HUES48 (cell line): ENCODE results near the gene MAGI1.

ENCODE experiments used
- H3K27ac ChIP-seq: one replicate; pipeline ENCODE4 v1.7.0; 2013; ENCODE audit warnings: low read depth, low read length, inconsistent platforms
- H3K27me3 ChIP-seq: 2 replicates; pipeline ENCODE4 v1.6.1; 2013; ENCODE audit warnings: mild to moderate bottlenecking, low read length; ENCODE audit not compliant: control insufficient read depth, insufficient read depth
- H3K36me3 ChIP-seq: 2 replicates; pipeline ENCODE4 v1.6.1; 2013; ENCODE audit warnings: low read length; ENCODE audit not compliant: control insufficient read depth, insufficient read depth
- H3K4me1 ChIP-seq: 2 replicates; pipeline ENCODE4 v1.6.1; 2013; ENCODE audit warnings: mild to moderate bottlenecking, low read length; ENCODE audit not compliant: control insufficient read depth, insufficient read depth
- H3K4me3 ChIP-seq: 2 replicates; pipeline ENCODE4 v1.5.1; 2013; ENCODE audit warnings: mild to moderate bottlenecking, low read depth, low read length
- H3K9ac ChIP-seq: 2 replicates; pipeline ENCODE4 v1.6.1; 2013; ENCODE audit warnings: mild to moderate bottlenecking, low read depth, low read length, moderate library complexity
- H3K9me3 ChIP-seq: 2 replicates; pipeline ENCODE4 v1.6.1; 2013; ENCODE audit warnings: low read length; ENCODE audit not compliant: control insufficient read depth, insufficient read depth

Gene MAGI1

DNA sequence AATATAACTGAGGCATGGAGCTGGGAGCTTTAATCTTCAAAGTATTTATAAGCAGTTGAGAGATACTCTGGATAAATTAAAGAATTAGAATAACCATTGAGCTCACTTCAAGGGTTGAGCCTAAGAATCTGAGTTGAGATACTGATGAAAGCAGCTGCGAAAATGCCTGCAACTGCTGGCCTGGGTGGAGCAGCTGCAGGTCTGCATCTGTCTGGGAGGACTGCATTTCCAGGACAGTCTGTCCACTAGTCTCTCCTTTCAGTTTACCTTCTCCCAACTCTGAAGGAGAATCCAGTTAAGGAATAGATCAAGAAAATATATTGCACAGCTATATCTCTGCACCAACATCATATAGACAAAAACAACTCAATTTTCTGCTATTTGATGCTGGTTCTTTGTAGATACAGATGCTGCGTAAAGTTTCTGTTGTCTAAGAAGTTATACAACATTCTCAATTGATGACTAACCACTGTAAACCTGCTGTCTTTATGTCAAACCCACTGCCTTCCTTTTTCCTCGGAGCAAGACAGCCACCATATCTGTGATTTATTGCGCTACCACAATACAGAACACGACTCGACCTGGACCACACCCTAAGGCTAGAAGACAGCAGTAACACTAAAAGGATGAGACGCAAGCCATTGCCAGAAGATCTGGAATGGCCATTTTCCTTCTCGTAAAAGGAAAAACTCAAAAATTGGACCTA, 245.1 kb downstream of the MAGI1 start:
- Histone ChIP-seq H3K36me3 (no peaks in the 10 kb centered on the region), H3K27me3 (no peaks in the 10 kb centered on the region), H3K9me3 (no peaks in the 10 kb centered on the region), H3K4me3 (no peak overlapping the region), H3K27ac (no peak overlapping the region), H3K4me1 (peaks cover 18% of the 10 kb centered on the region), H3K9ac (no peak overlapping the region)

DNA sequence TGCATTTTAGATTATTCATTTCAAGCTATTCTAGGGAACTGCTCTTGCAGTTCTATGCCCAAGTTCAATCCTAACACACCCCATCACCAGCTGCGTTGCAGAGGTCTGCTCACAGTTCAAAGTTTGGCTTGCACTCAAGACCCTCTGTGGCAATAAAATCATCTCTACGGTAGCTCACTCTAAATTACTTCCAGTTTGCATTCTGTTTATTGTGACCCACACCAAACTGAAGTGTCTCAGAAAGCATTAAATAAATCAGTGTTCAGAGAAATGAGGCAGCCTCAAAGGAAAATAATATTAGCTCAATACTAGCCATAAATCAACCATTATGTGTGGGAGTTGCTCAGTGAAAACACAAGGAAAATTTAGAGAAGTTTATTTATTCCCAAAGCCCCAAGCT, 250.3 kb downstream of the MAGI1 start:
- no peak overlapping the region for H3K4me3 ChIP-seq
- no peaks in the 10 kb centered on the region for H3K27me3 ChIP-seq
- H3K9me3 ChIP-seq, result no peaks in the 10 kb centered on the region
- H3K36me3 ChIP-seq, result no peaks in the 10 kb centered on the region
- H3K4me1 ChIP-seq, result no peaks in the 10 kb centered on the region
- no peak overlapping the region for H3K9ac ChIP-seq
- no peak overlapping the region for H3K27ac ChIP-seq

DNA sequence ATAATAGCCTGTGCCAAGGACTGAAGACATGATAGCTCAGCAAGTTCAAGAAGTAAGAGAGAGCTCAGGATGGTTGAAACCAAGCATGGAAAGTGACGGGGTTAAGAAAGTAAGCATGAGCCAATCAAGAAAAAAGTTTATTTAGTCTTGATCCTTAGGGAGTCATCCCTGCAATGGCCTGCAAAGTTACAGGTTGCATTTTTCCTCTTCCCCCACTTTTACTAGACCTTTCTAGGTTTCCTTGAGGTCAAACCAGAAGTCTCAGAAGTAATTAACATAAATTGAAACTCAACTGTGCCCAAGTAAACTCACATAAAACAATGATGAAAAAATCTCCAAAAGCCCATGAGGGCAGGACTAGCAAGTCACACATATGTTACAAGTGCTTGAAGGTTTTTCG, 250.9 kb downstream of the MAGI1 start:
- Histone ChIP-seq H3K9ac (no peak overlapping the region), H3K9me3 (no peaks in the 10 kb centered on the region), H3K27ac (no peak overlapping the region), H3K36me3 (no peaks in the 10 kb centered on the region), H3K4me1 (no peaks in the 10 kb centered on the region), H3K27me3 (no peaks in the 10 kb centered on the region), H3K4me3 (no peak overlapping the region)

DNA sequence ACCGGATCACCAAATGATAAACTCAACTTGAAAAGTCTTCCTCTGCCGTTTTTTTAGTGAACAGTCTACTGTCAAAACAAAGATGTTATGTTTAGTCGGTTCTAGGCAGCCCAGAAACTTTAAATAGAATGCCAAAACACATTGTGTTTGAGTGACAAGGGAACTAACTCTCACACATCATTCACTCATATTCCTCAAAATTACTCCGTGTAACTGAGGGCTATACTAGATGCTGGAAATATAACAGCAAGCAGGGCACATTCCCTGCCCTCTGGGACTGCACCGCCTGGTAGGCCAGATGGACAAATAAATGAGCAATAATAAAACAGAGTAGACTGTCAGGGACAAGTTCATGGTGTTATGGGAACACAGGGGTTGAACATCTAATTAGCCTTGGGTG, 251.4 kb downstream of the MAGI1 start:
- Histone ChIP-seq H3K9ac (no peak overlapping the region), H3K9me3 (no peaks in the 10 kb centered on the region), H3K4me3 (no peak overlapping the region)

DNA sequence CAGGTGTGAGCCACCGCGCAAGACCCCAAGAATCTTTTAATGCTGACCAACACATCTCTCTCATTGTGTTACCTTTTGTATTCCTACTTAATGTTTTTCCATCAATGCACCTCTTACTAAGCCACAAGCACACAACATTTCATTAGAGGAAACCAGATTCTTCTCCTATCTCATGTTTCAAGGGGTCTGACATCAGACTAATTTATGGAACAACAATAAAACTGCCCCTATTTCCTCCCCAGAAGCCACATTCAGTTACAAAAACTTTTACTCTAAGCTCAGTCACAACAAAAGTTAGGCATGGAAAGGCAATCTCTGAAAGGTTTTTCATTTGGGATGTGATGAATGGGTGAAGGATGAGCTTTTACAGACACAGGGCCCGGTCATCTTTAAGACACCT, 251.8 kb downstream of the MAGI1 start:
- Histone ChIP-seq H3K4me1 (no peaks in the 10 kb centered on the region), H3K27ac (no peak overlapping the region), H3K4me3 (no peak overlapping the region), H3K9ac (no peak overlapping the region), H3K36me3 (no peaks in the 10 kb centered on the region), H3K9me3 (no peaks in the 10 kb centered on the region), H3K27me3 (no peaks in the 10 kb centered on the region)

More for the DNA sequence above, 251.4 kb downstream of the MAGI1 start:
- H3K4me1 ChIP-seq, result no peaks in the 10 kb centered on the region
- no peaks in the 10 kb centered on the region for H3K36me3 ChIP-seq
- H3K27me3 ChIP-seq, result no peaks in the 10 kb centered on the region
- H3K27ac ChIP-seq, result no peak overlapping the region

DNA sequence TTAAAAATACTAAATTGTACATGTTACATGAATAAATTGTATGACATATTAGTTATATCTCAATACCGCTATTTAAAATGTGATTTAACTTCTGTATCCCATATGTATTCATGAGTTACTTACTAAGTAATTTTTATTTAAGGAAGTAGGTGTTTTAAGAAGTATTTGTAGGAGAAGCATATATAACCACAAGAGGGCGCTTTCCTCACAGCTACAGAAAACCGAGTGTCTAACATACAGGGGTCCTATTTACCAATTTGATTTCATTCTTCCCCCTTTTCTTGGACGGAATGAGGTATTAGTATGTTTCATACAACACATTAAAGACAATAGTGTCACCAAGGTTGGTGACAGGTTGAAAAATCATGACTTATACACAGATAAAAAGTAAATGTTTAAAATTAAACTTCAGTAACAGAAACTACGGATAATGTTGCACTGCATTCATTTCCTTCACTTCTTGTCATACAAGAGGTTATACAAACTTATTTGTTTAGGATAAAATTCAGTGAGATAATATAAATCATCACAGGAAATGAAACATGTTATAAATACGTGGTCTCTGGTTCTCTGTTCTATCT, 253.6 kb downstream of the MAGI1 start:
- Histone ChIP-seq H3K9ac (no peak overlapping the region), H3K27me3 (no peaks in the 10 kb centered on the region), H3K36me3 (no peaks in the 10 kb centered on the region), H3K27ac (no peak overlapping the region), H3K9me3 (no peaks in the 10 kb centered on the region), H3K4me3 (no peak overlapping the region), H3K4me1 (no peaks in the 10 kb centered on the region)

DNA sequence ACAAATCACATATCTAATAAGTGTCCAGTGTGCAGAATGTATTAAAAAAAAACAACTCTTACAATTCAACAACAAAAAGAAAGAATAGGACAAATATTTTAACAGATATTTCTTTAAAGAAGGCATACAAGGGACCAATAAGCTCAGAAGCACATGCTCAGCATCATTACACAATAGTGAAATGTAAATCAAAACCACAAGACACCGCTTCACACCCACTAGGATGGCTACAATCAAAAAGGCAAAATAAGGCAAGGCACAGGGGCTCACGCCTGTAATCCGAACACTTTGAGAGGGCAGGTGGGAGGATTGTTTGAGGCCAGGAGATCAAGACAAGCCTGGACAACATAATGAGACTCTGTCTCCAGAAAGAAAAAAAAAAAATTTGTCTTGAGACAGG, 255.6 kb downstream of the MAGI1 start:
- Histone ChIP-seq H3K27ac (no peak overlapping the region), H3K9me3 (no peaks in the 10 kb centered on the region), H3K9ac (no peak overlapping the region), H3K27me3 (no peaks in the 10 kb centered on the region), H3K4me1 (no peaks in the 10 kb centered on the region), H3K4me3 (no peak overlapping the region), H3K36me3 (no peaks in the 10 kb centered on the region)

DNA sequence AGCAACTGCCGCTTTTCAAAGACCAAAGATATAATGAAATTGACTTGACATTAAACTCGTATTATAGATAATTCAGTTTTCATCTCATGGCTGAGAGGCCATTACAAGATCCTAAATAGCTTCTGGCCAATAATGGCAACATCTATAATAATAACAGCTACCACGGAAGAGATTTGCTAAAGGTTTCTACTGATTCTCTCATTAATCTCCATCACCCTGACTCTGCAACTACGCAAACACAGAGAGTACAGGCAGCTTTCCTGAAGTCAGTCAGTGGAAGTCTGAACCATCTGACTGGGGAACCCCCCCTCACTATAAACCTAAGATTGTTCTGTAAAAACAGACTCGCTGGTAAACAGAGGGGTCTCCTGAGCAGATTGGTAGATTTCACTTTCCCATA, 257.1 kb downstream of the MAGI1 start:
- H3K4me3 ChIP-seq, result no peak overlapping the region
- no peaks in the 10 kb centered on the region for H3K9me3 ChIP-seq
- H3K4me1 ChIP-seq, result 0 out of 2 replicates have a peak, but pooled peaks cover 3% of the 10 kb centered on the region
- no peak overlapping the region for H3K27ac ChIP-seq
- H3K9ac ChIP-seq, result no peak overlapping the region
- no peaks in the 10 kb centered on the region for H3K36me3 ChIP-seq
- H3K27me3 ChIP-seq, result no peaks in the 10 kb centered on the region

DNA sequence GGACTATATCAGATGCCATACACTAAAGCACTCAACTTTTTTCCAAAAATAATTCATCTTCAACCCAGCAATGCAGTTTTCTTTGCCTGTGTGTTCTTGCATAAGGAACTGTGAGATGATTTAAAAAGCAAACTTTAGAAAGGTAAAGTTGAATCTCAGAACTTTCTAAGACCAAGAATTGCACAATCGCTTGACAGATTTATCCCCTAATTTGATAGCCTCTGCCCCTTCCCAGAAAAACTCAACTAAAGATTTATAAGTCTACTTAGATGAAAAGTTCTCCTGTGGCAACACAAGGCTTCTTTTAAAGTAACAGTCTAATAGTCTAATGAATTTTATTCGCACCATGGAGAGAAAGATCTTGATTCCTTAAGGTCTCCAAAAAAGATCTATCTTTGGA, 259.3 kb downstream of the MAGI1 start:
- Histone ChIP-seq H3K9me3 (no peaks in the 10 kb centered on the region), H3K36me3 (no peaks in the 10 kb centered on the region), H3K27ac (no peak overlapping the region), H3K4me1 (0 out of 2 replicates have a peak, but pooled peaks cover 4% of the 10 kb centered on the region), H3K9ac (no peak overlapping the region), H3K4me3 (no peak overlapping the region), H3K27me3 (no peaks in the 10 kb centered on the region)

DNA sequence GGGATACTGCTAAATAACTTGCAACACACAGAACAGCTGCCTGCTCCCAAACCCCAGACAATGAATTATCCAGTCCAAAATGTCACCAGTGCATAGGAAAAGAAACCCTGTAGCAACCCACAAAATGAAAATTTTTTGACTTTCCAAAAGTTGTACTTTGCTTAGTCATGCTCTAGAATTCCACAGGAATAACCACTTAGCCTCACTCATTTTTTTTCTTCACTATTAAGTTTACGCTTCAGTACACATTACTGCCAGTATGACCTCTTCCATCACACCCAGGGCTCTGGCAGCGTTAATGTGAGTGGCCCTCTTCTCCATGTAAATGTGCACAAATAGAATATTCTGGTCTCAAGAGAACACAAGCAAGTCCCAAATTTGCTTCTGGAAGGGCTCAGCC, 259.8 kb downstream of the MAGI1 start:
- Histone ChIP-seq H3K4me1 (0 out of 2 replicates have a peak, but pooled peaks cover 4% of the 10 kb centered on the region), H3K9ac (no peak overlapping the region), H3K9me3 (no peaks in the 10 kb centered on the region), H3K36me3 (no peaks in the 10 kb centered on the region), H3K27me3 (no peaks in the 10 kb centered on the region), H3K27ac (no peak overlapping the region), H3K4me3 (no peak overlapping the region)

DNA sequence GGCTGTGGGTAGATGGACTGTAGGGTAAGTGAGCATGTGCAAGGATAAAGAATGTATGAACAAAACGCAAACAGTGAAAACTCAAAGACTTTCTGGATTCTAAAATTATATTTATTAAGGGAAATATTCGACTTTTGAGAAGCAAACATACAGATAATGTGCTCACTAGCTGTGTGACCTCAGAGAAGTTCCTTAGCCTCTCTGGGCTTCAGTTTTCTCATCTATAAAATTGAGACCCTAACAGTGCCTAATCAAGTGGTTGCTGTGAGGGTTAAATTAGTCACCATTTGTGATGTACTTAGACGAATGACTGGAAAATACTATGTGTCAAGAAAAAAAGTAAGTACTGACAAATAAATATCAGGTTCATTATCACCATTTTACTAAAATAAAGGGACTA, 261.7 kb downstream of the MAGI1 start:
- Histone ChIP-seq H3K36me3 (no peaks in the 10 kb centered on the region), H3K4me3 (no peak overlapping the region), H3K9ac (no peak overlapping the region)

More for the DNA sequence above, 261.7 kb downstream of the MAGI1 start:
- Histone ChIP-seq H3K9me3 (no peaks in the 10 kb centered on the region), H3K4me1 (0 out of 2 replicates have a peak, but pooled peaks cover 8% of the 10 kb centered on the region), H3K27me3 (no peaks in the 10 kb centered on the region), H3K27ac (no peak overlapping the region)
